GM19328 (cell line): ENCODE results near the gene CRTC1.
"Not testable (repeated sequence)": the region's sequence is repeated elsewhere in the genome, so short reads cannot be mapped to it uniquely, and the experiment has no call there.

Source experiments
- ATAC-seq: cut with Tn5 transposase; IDR thresholded peaks from one replicate; pipeline ENCODE4 v1.9.1; 2021; ENCODE audit warnings: mild to moderate bottlenecking, moderate library complexity; ENCODE audit not compliant: unreplicated experiment

CRTC1 gene

DNA sequence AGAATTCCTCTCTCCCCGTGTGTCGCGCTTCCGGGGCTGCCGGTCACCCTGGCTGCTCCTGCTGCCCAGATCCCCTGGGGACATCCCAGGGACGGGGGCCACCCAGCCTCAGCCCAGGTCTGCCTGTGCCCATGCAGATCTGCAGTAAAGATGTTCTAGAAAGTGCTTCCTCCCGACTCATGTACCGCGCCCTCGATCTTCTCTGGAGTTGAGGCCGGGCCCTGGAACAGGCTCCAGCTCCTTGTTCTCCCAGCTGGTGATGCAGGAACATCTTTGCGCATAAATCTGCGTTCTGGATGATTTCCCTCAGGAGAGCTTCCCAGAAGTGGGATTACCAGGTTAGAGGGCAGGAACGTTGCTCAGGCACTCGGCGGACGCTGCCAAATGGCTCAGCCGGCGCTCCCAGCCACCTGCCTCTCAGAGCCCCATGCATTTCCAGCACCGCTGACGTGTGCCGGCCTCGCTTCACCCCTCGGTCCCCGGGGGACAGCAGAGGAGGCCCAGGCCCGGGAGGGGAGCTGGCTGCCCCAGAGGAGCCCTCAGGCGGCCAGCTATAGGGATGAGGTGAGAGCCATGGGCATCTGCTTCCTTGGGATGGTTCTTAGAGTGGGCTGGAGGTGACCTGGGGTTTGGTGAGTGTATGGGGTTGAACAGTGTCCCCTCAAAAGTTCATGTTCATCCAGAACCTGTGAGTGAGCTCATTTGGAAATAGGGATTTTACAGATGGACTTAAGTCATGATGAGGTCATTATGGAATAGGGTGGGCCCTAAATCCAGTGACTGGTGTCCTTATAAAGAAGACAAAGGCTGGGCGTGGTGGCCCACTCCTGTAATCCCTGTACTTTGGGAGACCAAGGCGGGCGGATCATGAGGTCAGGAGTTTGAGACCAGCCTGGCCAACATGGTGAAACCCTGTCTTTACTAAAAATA, 42.6 kb downstream of the CRTC1 start:
- no peak for ATAC-seq

DNA sequence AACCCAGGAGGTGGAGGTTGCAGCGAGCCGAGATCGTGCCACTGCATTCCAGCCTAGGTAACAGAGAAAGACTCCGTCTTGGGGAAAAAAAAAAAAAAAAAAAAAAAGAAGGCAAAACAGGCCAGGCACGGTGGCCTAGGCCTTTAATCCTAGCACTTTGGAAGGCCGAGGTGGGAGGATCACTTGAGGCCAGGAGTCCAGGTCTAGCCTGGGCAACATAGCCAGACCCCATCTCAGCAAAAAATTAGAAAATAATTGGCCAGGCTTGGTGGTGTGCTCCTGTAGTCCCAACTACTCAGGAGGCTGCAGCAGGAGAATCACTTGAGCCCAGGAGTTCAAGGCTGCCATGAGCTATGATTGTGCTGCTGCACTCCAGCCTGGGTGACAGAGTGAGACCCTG, 43.4 kb downstream of the CRTC1 start:
- no peak for ATAC-seq

DNA sequence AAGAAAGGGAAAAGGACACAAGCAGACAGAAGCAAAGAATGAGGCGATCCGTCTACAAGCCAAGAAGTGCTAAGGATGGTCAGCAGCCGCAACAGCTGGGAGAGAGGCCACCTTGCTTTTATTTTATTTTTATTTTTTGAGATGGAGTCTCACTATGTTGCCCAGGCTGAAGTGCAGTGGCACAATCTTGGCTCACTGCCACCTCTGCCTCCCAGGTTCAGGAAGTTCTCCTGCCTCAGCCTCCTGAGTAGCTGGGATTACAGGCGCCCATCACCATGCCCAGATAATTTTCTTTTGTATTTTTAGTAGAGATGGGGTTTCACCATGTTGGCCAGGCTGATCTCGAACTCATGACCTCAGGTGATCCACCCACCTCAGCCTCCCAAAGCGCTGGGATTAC, 44.1 kb downstream of the CRTC1 start:
- ATAC-seq = not testable (repeated sequence)

DNA sequence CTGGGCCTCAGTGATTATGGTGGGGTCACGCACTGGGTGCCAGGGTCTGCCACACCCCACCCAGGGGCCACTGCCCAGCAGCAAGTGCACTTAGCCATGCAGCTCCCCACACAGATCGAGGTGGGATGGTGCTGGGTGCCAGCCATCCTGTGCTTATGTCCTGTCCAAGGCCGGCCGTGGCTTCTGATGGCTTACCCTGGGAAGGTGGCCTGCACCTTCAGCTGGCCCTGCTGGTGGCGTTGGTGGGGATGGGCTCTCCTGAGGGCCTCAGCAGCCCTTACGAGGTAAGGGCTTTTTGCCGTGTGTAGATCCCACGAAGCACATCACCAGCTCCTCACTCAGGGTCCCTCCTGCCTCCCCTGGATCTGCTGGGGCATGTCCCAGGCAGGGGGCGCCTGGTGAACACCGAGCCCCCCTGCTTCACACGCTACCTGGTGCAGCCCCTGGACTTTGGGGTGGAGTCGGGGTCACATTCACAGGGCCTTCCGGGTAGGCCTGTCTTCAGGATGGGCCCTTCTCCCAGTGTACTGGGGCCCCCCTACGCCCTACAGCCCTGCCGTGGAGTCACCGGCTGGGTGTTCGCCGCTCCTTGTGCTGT, 46.6 kb downstream of the CRTC1 start:
- ATAC-seq = no peak

DNA sequence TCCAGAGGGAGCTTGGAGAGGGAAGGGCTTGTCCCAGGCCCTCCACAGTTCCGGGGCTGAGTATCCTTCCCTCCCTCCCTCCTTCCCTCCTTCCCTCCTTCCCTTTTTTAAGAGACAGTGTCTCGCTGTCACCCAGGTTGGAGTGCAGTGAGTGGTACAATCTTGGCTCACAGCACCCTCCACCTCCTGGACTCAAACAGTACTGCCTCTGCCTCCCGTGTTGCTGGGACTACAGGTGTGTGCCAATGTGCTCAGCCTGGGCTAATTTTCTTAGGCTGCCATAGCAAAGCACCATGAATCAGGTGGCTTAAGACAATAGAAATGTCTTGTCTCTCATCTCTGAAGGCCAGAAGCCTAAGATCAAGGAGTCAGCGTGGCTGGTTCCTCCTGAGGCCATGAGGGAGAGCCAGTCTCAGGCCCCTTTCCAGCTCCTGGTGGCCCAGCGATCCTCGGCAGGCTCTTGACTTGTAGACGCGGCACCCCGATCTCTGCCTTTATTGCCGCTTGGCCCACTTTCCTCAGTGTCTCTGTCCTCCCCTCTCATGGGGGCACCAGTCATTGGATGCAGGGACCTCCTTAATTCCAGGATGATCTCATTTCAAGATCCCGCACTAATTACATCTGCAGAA, 47.5 kb downstream of the CRTC1 start:
- ATAC-seq = no peak

DNA sequence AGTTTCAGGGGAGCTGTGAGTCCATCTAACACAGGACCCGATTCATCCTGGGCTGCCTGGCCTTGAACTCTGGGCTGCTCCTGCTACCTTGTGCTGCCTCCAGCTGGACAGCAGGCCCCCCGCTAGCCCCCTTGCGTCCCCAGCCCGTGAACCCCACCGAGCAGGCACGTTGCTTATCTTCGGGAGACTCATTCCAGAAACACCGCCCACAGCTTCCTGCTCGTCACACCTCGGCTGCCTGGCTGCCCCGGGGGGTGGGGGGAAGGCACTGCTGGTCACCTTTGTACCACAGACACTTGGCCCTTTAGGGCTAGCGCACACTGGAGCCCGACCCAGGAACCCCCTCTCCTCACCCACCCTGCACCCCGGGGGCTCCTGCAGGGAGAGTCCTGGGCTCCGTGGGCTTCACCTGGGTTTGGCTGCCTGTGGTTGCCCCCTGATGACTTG, 48.1 kb downstream of the CRTC1 start:
- no peak for ATAC-seq

DNA sequence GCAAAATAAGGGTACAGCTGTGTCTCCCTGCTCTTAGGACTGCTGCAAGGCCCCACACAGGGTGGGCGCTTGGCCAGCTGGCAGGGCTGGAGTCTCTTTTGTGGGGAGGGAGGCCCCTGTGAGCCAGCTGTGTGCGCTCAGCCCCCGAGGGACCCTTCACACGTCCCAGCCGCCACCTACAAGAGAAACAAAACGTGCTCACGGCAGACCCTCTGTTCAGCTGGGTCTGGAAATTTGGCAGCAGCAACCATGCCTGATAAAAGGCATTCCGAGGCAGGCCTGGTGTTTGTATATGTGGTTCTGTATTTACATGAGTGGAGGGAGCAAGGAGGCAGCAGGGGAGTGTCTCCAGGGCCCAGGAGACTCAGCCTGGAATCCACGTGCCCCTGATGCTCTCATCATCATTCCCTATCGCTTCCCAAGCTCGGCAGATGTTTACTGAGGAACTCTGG, 49.7 kb downstream of the CRTC1 start:
- no peak for ATAC-seq

DNA sequence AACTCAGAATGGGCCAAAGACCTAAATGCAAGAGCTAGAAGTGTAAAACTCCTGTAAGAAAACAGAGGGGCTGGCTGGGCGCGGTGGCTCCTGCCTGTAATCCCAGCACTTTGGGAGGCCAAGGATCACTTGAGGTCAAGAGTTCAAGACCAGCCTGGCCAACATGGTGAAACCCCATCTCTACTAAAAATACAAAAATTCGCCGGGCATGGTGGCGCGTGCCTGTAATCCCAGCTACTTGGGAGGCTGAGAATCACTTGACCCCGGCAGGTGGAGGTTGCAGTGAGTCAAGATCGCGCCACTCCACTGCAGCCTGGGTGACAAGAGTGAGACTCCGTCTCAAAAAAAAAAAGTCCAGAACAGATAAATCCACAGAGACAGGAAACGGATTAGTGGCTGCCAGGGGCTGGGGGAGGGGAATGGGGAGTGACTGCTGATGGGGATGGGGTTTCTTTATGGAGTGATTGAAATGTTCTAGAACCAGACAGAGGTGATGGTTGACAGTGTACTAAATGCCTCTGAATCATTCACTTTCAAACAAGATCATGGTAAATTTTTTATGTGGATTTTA, 50.4 kb downstream of the CRTC1 start:
- not testable (repeated sequence) for ATAC-seq

DNA sequence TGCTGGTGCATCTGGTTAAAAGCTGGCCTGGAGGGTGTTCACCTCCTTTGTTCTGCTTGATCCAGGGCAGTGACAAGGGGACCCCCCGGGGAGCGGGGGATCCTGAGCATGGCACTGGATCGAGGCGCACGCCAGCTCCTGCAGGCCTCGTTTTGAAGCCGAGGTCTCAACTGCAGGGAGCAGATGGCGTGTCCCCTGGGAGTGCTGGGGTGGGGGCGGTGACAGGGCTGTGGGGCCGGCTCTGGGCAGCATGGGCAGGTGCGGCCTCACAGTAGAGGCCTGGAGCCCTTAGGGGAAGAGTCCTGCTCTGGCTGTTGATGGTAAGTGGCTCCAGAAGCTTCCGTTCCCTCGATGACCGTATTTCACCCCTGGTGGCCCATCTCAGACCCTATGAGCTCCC, 51.8 kb downstream of the CRTC1 start:
- no peak for ATAC-seq

DNA sequence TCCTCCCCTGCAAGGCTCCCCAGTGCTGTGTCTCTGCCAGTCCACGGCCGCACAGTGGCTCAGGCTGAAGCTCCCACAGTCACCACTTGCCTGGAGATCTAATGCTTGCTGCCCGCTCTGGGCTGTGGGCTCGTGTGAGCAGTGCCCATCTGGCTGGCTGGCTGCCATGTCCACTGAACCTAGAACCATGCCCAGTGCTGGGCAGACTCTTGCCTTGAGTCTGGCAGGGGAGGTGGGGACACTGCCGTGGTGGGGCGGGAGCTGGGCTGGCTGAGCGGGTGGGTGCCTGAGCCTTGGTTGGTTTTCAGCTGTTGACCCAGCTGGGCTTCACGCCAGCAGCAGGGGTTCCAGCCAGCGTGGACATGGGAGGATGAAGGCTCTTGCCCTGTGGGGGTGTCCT, 52.3 kb downstream of the CRTC1 start:
- ATAC-seq = no peak

DNA sequence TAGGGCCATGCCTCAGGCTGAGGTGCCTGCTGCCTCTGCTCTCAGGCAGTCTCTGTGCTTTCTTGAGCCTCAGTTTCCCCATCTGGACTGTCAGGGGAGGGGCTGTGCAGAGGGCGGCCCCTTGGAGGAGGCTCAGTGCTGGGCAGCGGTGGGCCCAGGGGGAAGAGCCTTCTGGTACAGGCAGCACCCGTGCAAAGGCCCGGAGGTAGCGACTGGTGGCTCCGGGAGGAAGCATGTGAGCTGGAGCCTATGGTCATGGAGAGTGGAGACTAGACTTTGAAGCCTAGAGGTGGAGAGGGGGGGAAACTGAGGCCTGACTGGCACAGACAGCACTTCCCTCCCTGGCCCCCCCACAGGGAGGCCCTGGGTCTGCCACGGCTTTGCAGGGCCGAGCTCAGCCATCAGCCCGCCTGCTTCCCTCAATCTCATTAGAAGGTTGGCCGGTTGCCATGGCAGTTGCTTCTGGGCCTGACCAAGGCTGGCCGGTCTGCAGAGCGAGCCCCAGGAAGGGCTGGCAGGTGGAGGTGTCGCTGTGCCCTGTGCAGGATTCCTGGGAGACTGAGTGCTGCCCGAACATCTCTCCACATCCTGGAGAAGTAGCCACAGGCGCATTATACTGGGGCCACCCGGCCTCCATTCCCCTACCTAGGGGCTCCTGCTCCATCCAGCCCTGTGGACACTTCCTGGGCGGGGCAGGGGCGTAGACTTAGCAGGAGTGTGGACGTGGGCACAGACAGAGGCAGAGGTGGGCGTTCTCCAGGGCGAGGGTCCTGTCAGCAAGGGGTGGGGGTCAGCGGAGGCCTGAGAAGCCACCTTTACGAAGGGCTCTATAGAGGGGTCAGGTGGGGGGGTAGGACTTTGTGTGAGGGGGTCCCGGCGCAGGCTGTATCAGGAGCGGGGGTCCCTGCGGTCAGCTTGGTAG, 53.2 kb downstream of the CRTC1 start:
- ATAC-seq = no peak

DNA sequence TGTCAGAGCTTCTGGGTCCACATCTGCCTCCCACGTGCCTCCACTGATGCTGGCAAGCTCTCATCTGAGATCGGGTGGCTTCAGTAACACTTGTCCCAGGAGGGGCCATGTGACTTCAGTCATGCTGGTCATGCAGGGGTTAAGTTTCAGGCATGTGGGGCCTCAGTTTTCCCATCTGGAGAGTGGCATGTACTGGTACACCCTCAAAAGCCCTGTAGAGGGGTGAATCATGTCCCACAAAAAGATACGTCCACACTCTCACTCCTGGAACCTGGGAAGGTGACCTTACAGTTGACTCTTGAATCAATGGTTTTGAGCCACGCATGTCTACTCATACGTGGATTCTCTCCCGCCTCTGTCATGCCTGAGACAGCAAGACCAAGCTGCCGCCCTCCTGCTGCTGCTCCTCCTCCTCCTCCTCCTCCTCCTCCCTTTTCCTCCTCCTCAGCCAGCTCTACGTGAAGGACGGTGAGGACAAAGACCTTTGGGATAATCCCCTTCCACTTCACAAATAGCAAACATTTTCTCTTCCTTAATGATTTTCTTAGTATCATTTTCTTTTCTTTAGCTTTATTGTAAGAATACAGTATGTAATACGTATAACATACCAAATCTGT, 54.0 kb downstream of the CRTC1 start:
- ATAC-seq = no peak

DNA sequence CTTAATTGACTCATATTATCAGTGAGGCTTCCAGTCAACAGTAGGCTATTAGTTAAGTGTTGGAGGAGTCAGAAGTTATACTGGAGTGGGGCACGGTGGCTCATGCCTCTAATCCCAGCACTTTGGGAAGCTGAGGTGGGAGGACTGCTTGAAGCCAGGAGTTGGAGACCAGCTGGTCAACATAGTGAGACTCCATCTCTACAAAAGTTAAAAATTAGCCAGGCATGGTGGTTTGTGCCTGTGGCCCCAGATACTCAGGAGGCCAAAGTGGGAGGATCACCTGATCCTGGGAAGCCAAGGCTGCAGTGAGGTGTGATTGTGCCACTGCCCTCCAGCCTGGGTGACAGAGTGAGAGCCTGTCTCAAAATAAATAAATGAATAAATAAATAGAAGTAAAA, 54.5 kb downstream of the CRTC1 start:
- ATAC-seq = no peak

DNA sequence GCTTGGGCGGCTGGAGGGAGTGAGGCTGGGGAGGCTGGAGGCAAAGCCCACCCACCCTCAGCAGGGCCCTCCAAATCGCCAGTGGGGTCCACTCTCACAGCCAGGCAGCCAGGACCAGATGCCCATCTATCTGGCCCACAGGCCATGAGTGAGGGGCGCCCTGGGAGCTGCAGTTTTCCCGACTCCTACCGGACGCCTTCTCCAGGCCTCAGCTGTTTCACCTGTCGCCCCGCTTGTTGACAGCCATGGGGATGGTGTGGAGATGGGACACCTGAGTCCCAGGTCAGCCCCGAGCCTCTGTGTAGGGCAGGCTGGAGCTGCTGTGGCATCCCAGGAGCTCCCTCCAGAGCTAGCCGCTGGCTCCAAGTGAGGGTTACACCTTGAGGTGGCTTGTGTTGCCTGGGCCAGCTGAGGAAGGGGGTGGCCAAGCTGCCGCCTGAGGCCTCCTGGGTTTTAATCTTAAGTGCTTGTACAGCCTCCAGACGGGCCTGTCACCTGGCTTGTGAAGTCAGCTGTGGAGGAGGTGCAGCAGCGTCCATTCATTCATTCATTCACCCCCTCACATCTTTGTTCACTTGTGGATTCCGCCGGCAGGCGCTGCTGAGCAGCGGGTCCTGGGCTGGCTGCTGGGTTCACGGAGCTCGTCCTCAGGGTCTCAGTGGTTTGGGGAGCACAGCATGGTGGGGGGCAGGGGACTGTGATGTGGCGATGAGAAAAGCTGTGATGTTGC, 55.6 kb downstream of the CRTC1 start:
- no peak for ATAC-seq

DNA sequence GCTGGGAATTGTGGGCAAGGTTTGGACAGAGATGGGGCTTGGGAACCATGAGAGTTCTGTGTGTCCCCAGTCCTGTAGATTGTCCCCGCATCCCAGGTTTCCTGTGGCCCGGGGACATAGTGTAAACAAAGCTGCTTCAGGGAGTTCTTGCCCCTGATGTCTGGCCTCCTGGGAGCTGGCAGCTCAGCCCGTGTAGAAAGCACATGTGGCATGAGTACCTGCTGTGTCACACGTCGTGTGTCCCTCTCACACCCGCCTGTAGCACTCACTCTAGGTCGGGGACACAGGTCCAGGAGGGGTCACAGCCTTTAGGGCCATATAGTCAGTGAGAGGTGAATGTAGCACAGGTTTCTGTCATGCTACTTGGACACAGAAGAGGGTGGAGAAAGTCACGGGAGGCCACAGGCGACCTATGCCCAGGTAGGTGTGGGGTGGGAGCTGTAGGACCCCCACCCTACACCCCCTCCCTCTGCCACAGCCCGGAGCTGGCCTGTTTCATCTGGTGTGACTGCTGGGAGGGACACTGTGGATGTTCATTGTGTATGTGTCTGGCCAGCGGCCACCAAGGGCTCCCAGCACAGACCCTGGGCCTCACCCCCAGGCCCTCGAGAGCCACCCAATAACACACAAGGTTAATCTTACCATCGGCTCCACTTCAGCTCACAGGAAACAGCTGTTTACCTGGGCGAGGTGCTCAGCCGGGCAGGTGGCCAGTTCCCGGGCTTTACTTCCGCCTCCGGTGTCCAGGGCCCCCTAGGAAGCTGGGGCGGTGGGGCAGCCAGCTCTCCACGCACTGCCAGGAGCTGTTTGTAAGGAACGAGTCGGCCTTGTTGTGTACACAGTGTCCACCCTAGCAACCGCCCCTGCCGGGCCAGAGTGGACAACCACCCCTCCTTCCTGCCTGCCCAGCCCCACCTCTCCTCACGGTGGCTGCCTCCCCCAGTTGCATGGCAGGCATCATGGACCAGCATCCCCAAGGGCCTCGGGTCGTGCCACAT, 57.9 kb downstream of the CRTC1 start:
- ATAC-seq = no peak

DNA sequence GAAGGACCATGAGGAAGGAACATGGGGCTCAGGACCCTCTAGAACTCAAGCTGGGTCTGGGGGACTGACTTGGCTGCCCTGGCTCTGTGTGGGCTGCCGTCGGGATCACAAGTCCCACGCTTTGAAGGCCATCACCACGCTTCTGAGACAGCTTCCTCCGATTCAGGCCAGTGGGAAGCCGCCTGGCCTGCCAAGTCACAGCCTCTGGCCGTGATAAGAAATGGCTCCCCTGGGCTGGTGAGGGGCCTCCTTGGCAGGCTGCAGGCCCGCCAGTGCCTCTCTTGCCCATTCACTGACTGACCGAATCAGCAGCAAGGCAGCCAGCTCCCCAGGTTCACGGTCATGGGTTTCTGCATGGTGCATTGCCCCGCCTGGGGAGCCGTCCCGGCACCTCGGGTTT, 58.8 kb downstream of the CRTC1 start:
- ATAC-seq = no peak

DNA sequence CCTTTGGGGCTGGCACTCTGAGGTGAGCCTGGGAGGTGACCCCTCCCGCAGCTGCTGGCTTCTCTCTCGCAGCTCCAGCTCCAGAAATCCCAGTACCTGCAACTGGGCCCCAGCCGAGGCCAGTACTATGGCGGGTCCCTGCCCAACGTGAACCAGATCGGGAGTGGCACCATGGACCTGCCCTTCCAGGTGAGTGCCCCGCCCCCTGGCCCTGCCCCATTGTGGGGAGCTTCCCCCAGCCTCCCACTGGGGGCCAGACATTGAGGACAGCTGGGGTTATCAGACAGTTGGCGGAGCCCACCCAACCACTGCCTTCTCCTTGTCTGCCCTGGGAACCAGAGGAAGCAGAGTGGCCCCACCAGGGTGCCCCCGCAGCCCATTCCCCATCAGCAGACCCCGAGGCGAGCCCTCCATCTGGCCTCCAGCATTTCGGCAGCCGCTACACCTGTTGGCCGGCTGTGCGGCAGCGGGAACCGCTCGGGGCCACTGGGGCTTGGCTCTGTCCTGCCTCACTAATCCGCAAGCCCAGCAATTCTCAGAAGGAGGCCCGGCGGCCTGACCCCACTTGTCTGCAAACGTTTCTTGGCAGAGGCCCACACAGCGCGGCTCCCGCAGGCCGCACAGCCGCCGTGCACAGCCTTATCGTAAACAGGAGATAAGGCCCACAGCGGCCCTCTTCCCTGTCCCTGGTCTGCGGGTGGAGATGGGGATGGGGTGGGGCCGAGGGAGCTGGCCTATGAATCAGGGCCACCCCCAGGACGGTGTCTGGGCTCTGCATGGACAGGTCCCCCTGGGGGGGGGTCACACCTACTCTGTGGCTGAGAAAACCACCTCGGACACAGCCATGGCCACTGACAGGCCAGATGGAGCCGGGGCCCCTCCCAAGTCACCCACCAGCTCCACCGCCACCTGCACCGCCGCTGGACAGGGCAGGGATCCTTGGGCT, 59.6 kb downstream of the CRTC1 start:
- no peak for ATAC-seq
